ENCODE measurements around the gene LTC4S.

- TF ChIP-seq, protein P1, sequence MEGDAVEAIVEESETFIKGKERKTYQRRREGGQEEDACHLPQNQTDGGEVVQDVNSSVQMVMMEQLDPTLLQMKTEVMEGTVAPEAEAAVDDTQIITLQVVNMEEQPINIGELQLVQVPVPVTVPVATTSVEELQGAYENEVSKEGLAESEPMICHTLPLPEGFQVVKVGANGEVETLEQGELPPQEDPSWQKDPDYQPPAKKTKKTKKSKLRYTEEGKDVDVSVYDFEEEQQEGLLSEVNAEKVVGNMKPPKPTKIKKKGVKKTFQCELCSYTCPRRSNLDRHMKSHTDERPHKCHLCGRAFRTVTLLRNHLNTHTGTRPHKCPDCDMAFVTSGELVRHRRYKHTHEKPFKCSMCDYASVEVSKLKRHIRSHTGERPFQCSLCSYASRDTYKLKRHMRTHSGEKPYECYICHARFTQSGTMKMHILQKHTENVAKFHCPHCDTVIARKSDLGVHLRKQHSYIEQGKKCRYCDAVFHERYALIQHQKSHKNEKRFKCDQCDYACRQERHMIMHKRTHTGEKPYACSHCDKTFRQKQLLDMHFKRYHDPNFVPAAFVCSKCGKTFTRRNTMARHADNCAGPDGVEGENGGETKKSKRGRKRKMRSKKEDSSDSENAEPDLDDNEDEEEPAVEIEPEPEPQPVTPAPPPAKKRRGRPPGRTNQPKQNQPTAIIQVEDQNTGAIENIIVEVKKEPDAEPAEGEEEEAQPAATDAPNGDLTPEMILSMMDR (IDR thresholded peaks at IDR 0.05; ENCODE audit: low read length) = no peak
- TF ChIP-seq EZH2phosphoT487 (IDR thresholded peaks at IDR 0.05; ENCODE audit: low read length) (no peak), EZH2 (optimal IDR thresholded peaks at IDR 0.05; ENCODE audit: low read depth, low read length) (no peak)
Measured at GRCh38 chr5:179765400-179765799, 28.4 kb upstream of the LTC4S start.

Data from MM.1S (cell line).